ENCODE measurements around the gene COP1.
"Not testable (repeated sequence)": the region's sequence is repeated elsewhere in the genome, so short reads cannot be mapped to it uniquely, and the experiment has no call there.

COP1 gene

GRCh38 chr1:176241385-176242015 is 34.4 kb upstream of the COP1 start:
- Histone ChIP-seq H3K36me3 (ENCODE audit: insufficient read depth) (no peaks in the 10 kb centered on the region), H3K4me2 (no peak overlapping the region), H3K79me2 (ENCODE audit: insufficient read depth, low read depth) (no peaks in the 10 kb centered on the region), H3K9ac (no peak overlapping the region), H3K27ac (no peak overlapping the region), H4K20me1 (ENCODE audit: insufficient read depth) (no peaks in the 10 kb centered on the region), H2AFZ (ENCODE audit: low read depth) (no peak overlapping the region), H3K27me3 (ENCODE audit: insufficient read depth, low read depth) (no peaks in the 10 kb centered on the region), H3K4me1 (ENCODE audit: low read depth, poor library complexity, severe bottlenecking) (peaks cover 4% of the 10 kb centered on the region), H3K4me3 (IDR thresholded peaks at IDR 0.05; ENCODE audit: insufficient read depth, low read depth, low read length) (no peak overlapping the region)
- TF ChIP-seq CTCF (conservative IDR thresholded peaks at IDR 0.05; ENCODE audit: low read depth, low read length), result no peak

- H3K79me2 ChIP-seq (ENCODE audit: insufficient read depth, low read depth); H3K4me2 ChIP-seq; H3K4me3 ChIP-seq (IDR thresholded peaks at IDR 0.05; ENCODE audit: insufficient read depth, low read depth, low read length); H3K27ac ChIP-seq; H3K36me3 ChIP-seq (ENCODE audit: insufficient read depth); H4K20me1 ChIP-seq (ENCODE audit: insufficient read depth); H3K9ac ChIP-seq; H3K27me3 ChIP-seq (ENCODE audit: insufficient read depth, low read depth); H2AFZ ChIP-seq (ENCODE audit: low read depth); H3K4me1 ChIP-seq (ENCODE audit: low read depth, poor library complexity, severe bottlenecking): not testable (repeated sequence)
Measured at GRCh38 chr1:176233657-176234056, 26.6 kb upstream of the COP1 start.

GRCh38 chr1:176227579-176227978 is 20.5 kb upstream of the COP1 start:
- H2AFZ ChIP-seq (ENCODE audit: low read depth), result no peak overlapping the region
- H3K36me3 ChIP-seq (ENCODE audit: insufficient read depth), result no peaks in the 10 kb centered on the region
- no peak overlapping the region for H3K4me2 ChIP-seq
- no peak overlapping the region for H3K27ac ChIP-seq
- no peaks in the 10 kb centered on the region for H4K20me1 ChIP-seq (ENCODE audit: insufficient read depth)
- no peaks in the 10 kb centered on the region for H3K27me3 ChIP-seq (ENCODE audit: insufficient read depth, low read depth)
- H3K79me2 ChIP-seq (ENCODE audit: insufficient read depth, low read depth), result no peaks in the 10 kb centered on the region
- no peak overlapping the region for H3K4me3 ChIP-seq (IDR thresholded peaks at IDR 0.05; ENCODE audit: insufficient read depth, low read depth, low read length)
- no peak overlapping the region for H3K9ac ChIP-seq
- H3K4me1 ChIP-seq (ENCODE audit: low read depth, poor library complexity, severe bottlenecking), result no peaks in the 10 kb centered on the region
- no peak for TF ChIP-seq CTCF (conservative IDR thresholded peaks at IDR 0.05; ENCODE audit: low read depth, low read length)

- no peak overlapping the region for H2AFZ ChIP-seq (ENCODE audit: low read depth)
- H3K9ac ChIP-seq, result no peak overlapping the region
- no peak overlapping the region for H3K4me3 ChIP-seq (IDR thresholded peaks at IDR 0.05; ENCODE audit: insufficient read depth, low read depth, low read length)
- H3K4me1 ChIP-seq (ENCODE audit: low read depth, poor library complexity, severe bottlenecking), result no peaks in the 10 kb centered on the region
- H3K36me3 ChIP-seq (ENCODE audit: insufficient read depth), result no peaks in the 10 kb centered on the region
- H3K79me2 ChIP-seq (ENCODE audit: insufficient read depth, low read depth), result no peaks in the 10 kb centered on the region
- no peaks in the 10 kb centered on the region for H4K20me1 ChIP-seq (ENCODE audit: insufficient read depth)
- TF ChIP-seq CTCF (conservative IDR thresholded peaks at IDR 0.05; ENCODE audit: low read depth, low read length), result no peak
- no peak overlapping the region for H3K27ac ChIP-seq
- H3K4me2 ChIP-seq, result no peak overlapping the region
- H3K27me3 ChIP-seq (ENCODE audit: insufficient read depth, low read depth), result no peaks in the 10 kb centered on the region
Measured at GRCh38 chr1:176225911-176226310, 18.8 kb upstream of the COP1 start.

- H3K4me2 ChIP-seq, result no peak overlapping the region
- no peak overlapping the region for H3K27ac ChIP-seq
- H3K36me3 ChIP-seq (ENCODE audit: insufficient read depth), result no peaks in the 10 kb centered on the region
- H3K27me3 ChIP-seq (ENCODE audit: insufficient read depth, low read depth), result no peaks in the 10 kb centered on the region
- no peaks in the 10 kb centered on the region for H3K4me1 ChIP-seq (ENCODE audit: low read depth, poor library complexity, severe bottlenecking)
- H4K20me1 ChIP-seq (ENCODE audit: insufficient read depth), result no peaks in the 10 kb centered on the region
- TF ChIP-seq CTCF (conservative IDR thresholded peaks at IDR 0.05; ENCODE audit: low read depth, low read length), result no peak
- no peak overlapping the region for H2AFZ ChIP-seq (ENCODE audit: low read depth)
- H3K79me2 ChIP-seq (ENCODE audit: insufficient read depth, low read depth), result no peaks in the 10 kb centered on the region
- no peak overlapping the region for H3K9ac ChIP-seq
- no peak overlapping the region for H3K4me3 ChIP-seq (IDR thresholded peaks at IDR 0.05; ENCODE audit: insufficient read depth, low read depth, low read length)
Measured at GRCh38 chr1:176225479-176225875, 18.4 kb upstream of the COP1 start.

Measured in KMS-11 (cell line).